BJ (cell line): ENCODE results near the gene TENT4A. TPM values are rescaled to one million over a fixed set of nuclear protein-coding genes. Genes with fewer than 3 reads are reported as not detected.

Experiments
- CTCF ChIA-PET: fragments of 350-600 bp; formaldehyde crosslinking; extraction: SDS; loops from one replicate; lab custom pipeline; 2021; ENCODE audit warnings: antibody characterized with exemption, inconsistent platforms; lab: Yijun Ruan, JAX
- POLR2A ChIA-PET: fragments of 300-600 bp; sonication (Branson Sonifier 250); formaldehyde crosslinking; extraction: SDS; loops from one replicate; lab custom pipeline; 2021; ENCODE audit warnings: antibody characterized with exemption; lab: Charles Lee
- DNase-seq: peaks from one replicate; pipeline ENCODE4 v3.0.0-alpha.2; 2011; ENCODE audit warnings: low read depth
- H3K27me3 ChIP-seq: 2 replicates; pipeline ENCODE4 v1.6.0; 2011; ENCODE audit warnings: low read length; ENCODE audit not compliant: control insufficient read depth, insufficient read depth
- H3K36me3 ChIP-seq: 2 replicates; pipeline ENCODE4 v1.5.1; 2011; ENCODE audit warnings: low read length; ENCODE audit not compliant: control insufficient read depth, insufficient read depth
- H3K4me3 ChIP-seq: 2 replicates; pipeline ENCODE4 v1.5.1; 2011; ENCODE audit warnings: low read depth, mild to moderate bottlenecking, control low read depth, low read length
- polyA plus RNA-seq: library from polyadenylated mRNA; depleted of rRNA; stranded (reverse); fragments of >200 nt; gene quantifications from 2 replicates; pipeline ENCODE4 v1.2.3, GENCODE V29; 2011
- TF ChIP-seq, protein P1 (sequence below): IDR thresholded peaks from 2 replicates; pipeline ENCODE4 v1.5.1; 2011; ENCODE audit warnings: low read depth, mild to moderate bottlenecking, control low read depth, inconsistent platforms, low read length, moderate library complexity; ENCODE audit not compliant: insufficient read depth

TENT4A gene
- polyA plus RNA-seq, 1 experiment: 4.0 TPM

- no peak for DNase-seq
- POLR2A ChIA-PET: no interaction called here
Observed at GRCh38 chr5:6728795-6729183, 15.6 kb downstream of the TENT4A start.

DNA sequence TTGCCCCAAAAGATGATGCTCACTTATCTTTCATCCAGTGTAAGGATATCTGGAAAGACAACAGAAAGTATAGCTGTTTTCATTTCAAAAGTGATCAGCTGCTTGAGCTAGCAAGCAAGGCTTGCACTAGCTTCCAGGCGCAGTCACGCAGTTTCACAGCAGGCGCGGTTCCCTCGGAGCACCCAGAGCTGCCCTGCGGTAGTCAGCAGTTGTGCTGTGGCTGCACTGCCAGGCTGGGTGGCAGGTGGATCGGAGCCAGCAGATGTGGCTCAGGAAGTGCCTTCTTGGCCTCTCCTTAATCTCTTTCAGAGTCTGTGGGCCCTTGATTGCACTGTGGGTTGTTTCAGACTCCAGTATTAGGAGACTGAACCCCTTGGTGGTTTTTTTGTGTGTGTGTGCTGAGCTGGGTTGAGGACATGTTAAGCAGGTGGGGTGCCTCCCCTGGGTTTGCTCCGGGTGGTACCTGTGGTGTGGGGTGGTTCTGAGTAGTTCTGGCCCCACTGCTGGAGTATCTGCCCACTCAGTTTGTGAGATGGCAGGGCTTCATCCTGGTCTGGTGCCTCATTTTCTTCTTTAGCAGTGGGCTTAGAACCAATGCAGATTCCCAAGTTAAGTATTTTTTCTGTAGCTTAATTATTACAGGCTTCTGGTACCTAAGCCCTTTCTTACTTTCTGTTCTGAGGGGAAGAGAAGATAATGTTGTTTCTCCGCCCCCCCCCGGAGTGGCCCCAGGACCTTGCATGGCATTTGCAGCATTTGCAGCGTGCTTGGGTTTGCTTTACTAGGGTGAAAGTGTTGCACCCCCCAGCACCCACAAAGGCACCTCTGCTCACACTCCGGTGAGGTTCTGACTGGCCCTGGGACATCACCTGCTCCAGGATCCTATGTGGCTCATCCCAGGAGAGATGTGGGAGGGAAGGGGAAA, 16.4 kb downstream of the TENT4A start:
- CTCF ChIA-PET: interaction anchor here (1.1 to 1.6 kb wide), 3 partner anchors 16 to 101 kb away, joined by 3 to 4 read pairs (median 4); no protein-coding TSS in a partner anchor
- no peak for DNase-seq
- POLR2A ChIA-PET: no interaction called here
- Histone ChIP-seq H3K36me3 (peaks cover 2% of the 10 kb centered on the region; the same call in 1 of the 2 replicates), H3K27me3 (no peaks in the 10 kb centered on the region), H3K4me3 (no peak overlapping the region)
- TF ChIP-seq, protein P1, sequence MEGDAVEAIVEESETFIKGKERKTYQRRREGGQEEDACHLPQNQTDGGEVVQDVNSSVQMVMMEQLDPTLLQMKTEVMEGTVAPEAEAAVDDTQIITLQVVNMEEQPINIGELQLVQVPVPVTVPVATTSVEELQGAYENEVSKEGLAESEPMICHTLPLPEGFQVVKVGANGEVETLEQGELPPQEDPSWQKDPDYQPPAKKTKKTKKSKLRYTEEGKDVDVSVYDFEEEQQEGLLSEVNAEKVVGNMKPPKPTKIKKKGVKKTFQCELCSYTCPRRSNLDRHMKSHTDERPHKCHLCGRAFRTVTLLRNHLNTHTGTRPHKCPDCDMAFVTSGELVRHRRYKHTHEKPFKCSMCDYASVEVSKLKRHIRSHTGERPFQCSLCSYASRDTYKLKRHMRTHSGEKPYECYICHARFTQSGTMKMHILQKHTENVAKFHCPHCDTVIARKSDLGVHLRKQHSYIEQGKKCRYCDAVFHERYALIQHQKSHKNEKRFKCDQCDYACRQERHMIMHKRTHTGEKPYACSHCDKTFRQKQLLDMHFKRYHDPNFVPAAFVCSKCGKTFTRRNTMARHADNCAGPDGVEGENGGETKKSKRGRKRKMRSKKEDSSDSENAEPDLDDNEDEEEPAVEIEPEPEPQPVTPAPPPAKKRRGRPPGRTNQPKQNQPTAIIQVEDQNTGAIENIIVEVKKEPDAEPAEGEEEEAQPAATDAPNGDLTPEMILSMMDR: no peak

More at GRCh38 chr5:6728795-6729183, 15.6 kb downstream of the TENT4A start:
- TF ChIP-seq, protein P1: no peak
- no peak overlapping the region for H3K4me3 ChIP-seq
- peaks cover 2% of the 10 kb centered on the region; the same call in 1 of the 2 replicates for H3K36me3 ChIP-seq
- H3K27me3 ChIP-seq: no peaks in the 10 kb centered on the region
- CTCF ChIA-PET: interaction anchor here (1.2 to 1.6 kb wide), 3 partner anchors 12 to 96 kb away, joined by 3 to 4 read pairs (median 3); partner anchors contain the start of genes NSUN2 and SRD5A1

DNA sequence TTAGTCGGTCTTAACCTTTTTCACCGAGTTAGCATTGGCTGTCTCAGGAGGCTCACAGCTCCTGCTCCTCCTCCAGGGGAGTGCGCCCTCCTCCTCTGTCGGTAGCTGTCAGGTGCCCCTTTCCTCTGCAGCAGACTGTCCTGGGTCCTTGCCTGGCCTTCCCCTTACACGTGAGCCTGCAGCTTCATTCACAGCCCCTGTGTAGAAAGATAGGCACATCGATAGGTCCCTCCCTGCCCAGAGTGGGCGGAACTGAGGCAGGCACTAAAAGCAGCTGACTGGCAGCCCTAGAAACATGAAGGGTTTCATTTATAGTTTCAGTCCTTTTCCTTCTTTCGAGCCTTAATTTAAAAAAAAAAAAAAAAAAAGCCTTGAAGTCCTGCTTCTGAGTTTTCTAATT, 17.2 kb downstream of the TENT4A start:
- H3K36me3 ChIP-seq: peaks cover 2% of the 10 kb centered on the region; the same call in 1 of the 2 replicates
- no peak overlapping the region for H3K4me3 ChIP-seq
- ChIA-PET POLR2A (interaction anchor here (0.6 kb wide), 1 partner anchor 1188 kb away, joined by 4 read pairs; no protein-coding TSS in a partner anchor), CTCF (interaction anchor here (1.1 to 1.2 kb wide), 2 partner anchors 15 to 102 kb away, joined by 3 to 4 read pairs; no protein-coding TSS in a partner anchor)
- no peaks in the 10 kb centered on the region for H3K27me3 ChIP-seq
- no peak for DNase-seq
- TF ChIP-seq, protein P1: no peak

GRCh38 chr5:6730807-6731206, 17.6 kb downstream of the TENT4A start:
- POLR2A ChIA-PET: interaction anchor here (0.6 kb wide), 1 partner anchor 1188 kb away, joined by 4 read pairs; no protein-coding TSS in a partner anchor

More at GRCh38 chr5:6730807-6731206, 17.6 kb downstream of the TENT4A start:
- CTCF ChIA-PET: interaction anchor here (1.1 to 1.2 kb wide), 2 partner anchors 15 to 103 kb away, joined by 3 to 4 read pairs; no protein-coding TSS in a partner anchor
- peaks cover 2% of the 10 kb centered on the region; the same call in 1 of the 2 replicates for H3K36me3 ChIP-seq
- TF ChIP-seq, protein P1: no peak
- no peaks in the 10 kb centered on the region for H3K27me3 ChIP-seq
- DNase-seq: no peak
- H3K4me3 ChIP-seq: no peak overlapping the region
